A549 (cell line): ENCODE measurements around the gene PPP1R8.
"Not testable (repeated sequence)": the region's sequence is repeated elsewhere in the genome, so short reads cannot be mapped to it uniquely, and the experiment has no call there.

Experiments used
- FOSL2 ChIP-seq, 2 experiments: fragments of 450-650 bp in 1 of 2; fragments of >200 bp in 1 of 2; sonication (Bioruptor Twin) in 1 of 2; formaldehyde crosslinking; IDR thresholded peaks; 2 replicates each; pipeline versions ENCODE4 v1.5.0 to v1.6.1; 2016 to 2020; ENCODE audit warnings: mild to moderate bottlenecking in 1 of 2, moderate library complexity in 1 of 2
- KDM1A ChIP-seq: fragments of 200-600 bp; sonication (generic); IDR thresholded peaks from 2 replicates; pipeline ENCODE4 v1.6.1; 2016; ENCODE audit warnings: low read depth, mild to moderate bottlenecking
- POLR2A ChIP-seq: IDR thresholded peaks from 2 replicates; pipeline ENCODE4 v1.6.1; 2012; ENCODE audit warnings: mild to moderate bottlenecking, low read length
- TF ChIP-seq, protein P1 (sequence below): fragments of >200 bp; sonication (Bioruptor Twin); formaldehyde crosslinking; IDR thresholded peaks from 3 replicates; pipeline ENCODE4 v1.5.1; 2016
- TF ChIP-seq, protein P2 (sequence below): fragments of 150-350 bp; IDR thresholded peaks from 2 replicates; pipeline ENCODE4 v1.6.1; 2014; ENCODE audit warnings: low read depth, mild to moderate bottlenecking, low read length
- TF ChIP-seq, protein P3 (sequence below): fragments of 200-600 bp; sonication (generic); IDR thresholded peaks from 2 replicates; pipeline ENCODE4 v1.6.1; 2016; ENCODE audit warnings: antibody characterized with exemption, mild to moderate bottlenecking, moderate library complexity

DNA sequence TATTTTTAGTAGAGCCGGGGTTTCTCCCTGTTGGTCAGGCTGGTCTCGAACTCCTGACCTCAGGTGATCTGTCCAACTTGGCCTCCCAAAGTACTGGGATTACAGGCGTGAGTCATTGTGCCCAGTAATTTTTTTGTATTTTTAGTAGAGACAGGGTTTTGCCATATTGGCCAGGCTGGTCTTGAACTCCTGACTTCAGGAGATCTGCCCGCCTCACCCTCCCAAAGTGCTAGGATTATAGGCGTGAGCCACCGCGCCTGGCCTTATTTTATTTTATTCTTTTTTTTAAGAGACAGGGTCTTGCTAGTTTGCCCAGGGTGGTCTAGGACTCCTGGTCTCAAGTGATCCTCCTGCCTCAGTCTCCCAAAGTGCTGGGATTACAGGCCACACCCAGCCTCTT lies 40.5 kb downstream of the PPP1R8 start:
- TF ChIP-seq POLR2A; KDM1A; FOSL2 (IDR thresholded peaks at IDR 0.05); FOSL2 (CRISPR knock-in tag; IDR thresholded peaks at IDR 0.05): not testable (repeated sequence)
- TF ChIP-seq, protein P1, sequence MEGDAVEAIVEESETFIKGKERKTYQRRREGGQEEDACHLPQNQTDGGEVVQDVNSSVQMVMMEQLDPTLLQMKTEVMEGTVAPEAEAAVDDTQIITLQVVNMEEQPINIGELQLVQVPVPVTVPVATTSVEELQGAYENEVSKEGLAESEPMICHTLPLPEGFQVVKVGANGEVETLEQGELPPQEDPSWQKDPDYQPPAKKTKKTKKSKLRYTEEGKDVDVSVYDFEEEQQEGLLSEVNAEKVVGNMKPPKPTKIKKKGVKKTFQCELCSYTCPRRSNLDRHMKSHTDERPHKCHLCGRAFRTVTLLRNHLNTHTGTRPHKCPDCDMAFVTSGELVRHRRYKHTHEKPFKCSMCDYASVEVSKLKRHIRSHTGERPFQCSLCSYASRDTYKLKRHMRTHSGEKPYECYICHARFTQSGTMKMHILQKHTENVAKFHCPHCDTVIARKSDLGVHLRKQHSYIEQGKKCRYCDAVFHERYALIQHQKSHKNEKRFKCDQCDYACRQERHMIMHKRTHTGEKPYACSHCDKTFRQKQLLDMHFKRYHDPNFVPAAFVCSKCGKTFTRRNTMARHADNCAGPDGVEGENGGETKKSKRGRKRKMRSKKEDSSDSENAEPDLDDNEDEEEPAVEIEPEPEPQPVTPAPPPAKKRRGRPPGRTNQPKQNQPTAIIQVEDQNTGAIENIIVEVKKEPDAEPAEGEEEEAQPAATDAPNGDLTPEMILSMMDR: not testable (repeated sequence)
- TF ChIP-seq, protein P2, sequence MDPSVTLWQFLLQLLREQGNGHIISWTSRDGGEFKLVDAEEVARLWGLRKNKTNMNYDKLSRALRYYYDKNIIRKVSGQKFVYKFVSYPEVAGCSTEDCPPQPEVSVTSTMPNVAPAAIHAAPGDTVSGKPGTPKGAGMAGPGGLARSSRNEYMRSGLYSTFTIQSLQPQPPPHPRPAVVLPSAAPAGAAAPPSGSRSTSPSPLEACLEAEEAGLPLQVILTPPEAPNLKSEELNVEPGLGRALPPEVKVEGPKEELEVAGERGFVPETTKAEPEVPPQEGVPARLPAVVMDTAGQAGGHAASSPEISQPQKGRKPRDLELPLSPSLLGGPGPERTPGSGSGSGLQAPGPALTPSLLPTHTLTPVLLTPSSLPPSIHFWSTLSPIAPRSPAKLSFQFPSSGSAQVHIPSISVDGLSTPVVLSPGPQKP: not testable (repeated sequence)
- TF ChIP-seq, protein P3, sequence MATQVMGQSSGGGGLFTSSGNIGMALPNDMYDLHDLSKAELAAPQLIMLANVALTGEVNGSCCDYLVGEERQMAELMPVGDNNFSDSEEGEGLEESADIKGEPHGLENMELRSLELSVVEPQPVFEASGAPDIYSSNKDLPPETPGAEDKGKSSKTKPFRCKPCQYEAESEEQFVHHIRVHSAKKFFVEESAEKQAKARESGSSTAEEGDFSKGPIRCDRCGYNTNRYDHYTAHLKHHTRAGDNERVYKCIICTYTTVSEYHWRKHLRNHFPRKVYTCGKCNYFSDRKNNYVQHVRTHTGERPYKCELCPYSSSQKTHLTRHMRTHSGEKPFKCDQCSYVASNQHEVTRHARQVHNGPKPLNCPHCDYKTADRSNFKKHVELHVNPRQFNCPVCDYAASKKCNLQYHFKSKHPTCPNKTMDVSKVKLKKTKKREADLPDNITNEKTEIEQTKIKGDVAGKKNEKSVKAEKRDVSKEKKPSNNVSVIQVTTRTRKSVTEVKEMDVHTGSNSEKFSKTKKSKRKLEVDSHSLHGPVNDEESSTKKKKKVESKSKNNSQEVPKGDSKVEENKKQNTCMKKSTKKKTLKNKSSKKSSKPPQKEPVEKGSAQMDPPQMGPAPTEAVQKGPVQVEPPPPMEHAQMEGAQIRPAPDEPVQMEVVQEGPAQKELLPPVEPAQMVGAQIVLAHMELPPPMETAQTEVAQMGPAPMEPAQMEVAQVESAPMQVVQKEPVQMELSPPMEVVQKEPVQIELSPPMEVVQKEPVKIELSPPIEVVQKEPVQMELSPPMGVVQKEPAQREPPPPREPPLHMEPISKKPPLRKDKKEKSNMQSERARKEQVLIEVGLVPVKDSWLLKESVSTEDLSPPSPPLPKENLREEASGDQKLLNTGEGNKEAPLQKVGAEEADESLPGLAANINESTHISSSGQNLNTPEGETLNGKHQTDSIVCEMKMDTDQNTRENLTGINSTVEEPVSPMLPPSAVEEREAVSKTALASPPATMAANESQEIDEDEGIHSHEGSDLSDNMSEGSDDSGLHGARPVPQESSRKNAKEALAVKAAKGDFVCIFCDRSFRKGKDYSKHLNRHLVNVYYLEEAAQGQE: not testable (repeated sequence)
